ENCODE measurements around the gene TAX1BP3. TPM values are rescaled to one million over a fixed set of nuclear protein-coding genes. Genes with fewer than 3 reads are reported as not detected.
A peak's percentile ranks its signal among the peaks of the same experiment; 100 is the strongest.

The TAX1BP3 gene
- total RNA-seq, 1 experiment from 2014 or later, result 147 TPM

- POLR2A ChIA-PET (ENCODE audit: unreplicated experiment), result interaction anchor here (0.6 kb wide), 2 partner anchors 15 to 271 kb away, joined by 3 read pairs; no protein-coding TSS in a partner anchor
- Histone ChIP-seq H4K20me1 (ENCODE audit: insufficient read depth) (no peaks in the 10 kb centered on the region), H3K27ac (no peak overlapping the region)
Measured at GRCh38 chr17:3695129-3695722, 26.8 kb upstream of the TAX1BP3 start.

GRCh38 chr17:3693829-3694231 is 25.5 kb upstream of the TAX1BP3 start:
- H3K27ac ChIP-seq, result no peak overlapping the region
- H3K36me3 ChIP-seq (ENCODE audit: low read depth), result no peaks in the 10 kb centered on the region
- H3K4me3 ChIP-seq, result 0 out of 2 replicates have a peak overlapping the region, but pooled peaks have one; percentile 71
- H3K27me3 ChIP-seq (ENCODE audit: insufficient read depth, low read depth), result no peaks in the 10 kb centered on the region
- H3K4me2 ChIP-seq, result no peak overlapping the region
- DNase-seq, result no peak
- H4K20me1 ChIP-seq (ENCODE audit: insufficient read depth), result no peaks in the 10 kb centered on the region
- no peaks in the 10 kb centered on the region for H3K9me2 ChIP-seq (ENCODE audit: insufficient read depth)
- peaks cover 12% of the 10 kb centered on the region for H3K4me1 ChIP-seq (replicated peaks; ENCODE audit: insufficient read depth)
- H3F3A ChIP-seq (ENCODE audit: insufficient read depth, low read depth), result peaks cover 10% of the 10 kb centered on the region; the same call in 1 of the 2 replicates
- no peak for TF ChIP-seq CTCF (conservative IDR thresholded peaks at IDR 0.05)
- TF ChIP-seq EZH2 (IDR thresholded peaks at IDR 0.05; ENCODE audit: low read depth), result no peak
- intact Hi-C loops (cut with micrococcal nuclease; ENCODE audit: unreplicated experiment), result no loop called here
- ChIA-PET CTCF (interaction anchor here (0.7 to 1.2 kb wide), 2 partner anchors 11 to 309 kb away, joined by 3 to 4 read pairs; no protein-coding TSS in a partner anchor), POLR2A (ENCODE audit: unreplicated experiment) (no interaction called here)
- BruUV-seq (replicated peaks), result no TSS peak
- H3K9me3 ChIP-seq (ENCODE audit: insufficient read depth, low read depth), result no peaks in the 10 kb centered on the region
- H3K79me2 ChIP-seq (ENCODE audit: low read depth), result peaks cover 35% of the 10 kb centered on the region
- H2AFZ ChIP-seq, result no peak overlapping the region

More at GRCh38 chr17:3695129-3695722, 26.8 kb upstream of the TAX1BP3 start:
- H3K9me2 ChIP-seq (ENCODE audit: insufficient read depth), result no peaks in the 10 kb centered on the region
- peaks cover 10% of the 10 kb centered on the region; the same call in 1 of the 2 replicates for H3F3A ChIP-seq (ENCODE audit: insufficient read depth, low read depth)
- peak overlapping the region; percentile 71 for H3K4me3 ChIP-seq
- H3K4me2 ChIP-seq, result peak overlapping the region; percentile 83
- BruUV-seq (replicated peaks), result no TSS peak
- no peaks in the 10 kb centered on the region for H3K36me3 ChIP-seq (ENCODE audit: low read depth)
- no peak for TF ChIP-seq CTCF (conservative IDR thresholded peaks at IDR 0.05)
- no peak for TF ChIP-seq EZH2 (IDR thresholded peaks at IDR 0.05; ENCODE audit: low read depth)
- H3K9me3 ChIP-seq (ENCODE audit: insufficient read depth, low read depth), result no peaks in the 10 kb centered on the region
- H3K4me1 ChIP-seq (replicated peaks; ENCODE audit: insufficient read depth), result peaks cover 12% of the 10 kb centered on the region
- peak in 1 of 2 experiments; percentile 34 for DNase-seq
- peaks cover 35% of the 10 kb centered on the region for H3K79me2 ChIP-seq (ENCODE audit: low read depth)
- H3K27me3 ChIP-seq (ENCODE audit: insufficient read depth, low read depth), result no peaks in the 10 kb centered on the region
- intact Hi-C loops (cut with micrococcal nuclease; ENCODE audit: unreplicated experiment), result no loop called here
- H2AFZ ChIP-seq, result peak overlapping the region; percentile 98
- CTCF ChIA-PET, result interaction anchor here (0.6 to 1.0 kb wide), 3 partner anchors 60 to 557 kb away, joined by 3 to 6 read pairs (median 5); partner anchors contain the start of gene P2RX1

- no peaks in the 10 kb centered on the region; the same call in 1 of the 2 replicates for H4K20me1 ChIP-seq (ENCODE audit: insufficient read depth)
- H3K27ac ChIP-seq, result no peak overlapping the region
- peaks cover 10% of the 10 kb centered on the region; the same call in 1 of the 2 replicates for H3F3A ChIP-seq (ENCODE audit: insufficient read depth, low read depth)
- H3K79me2 ChIP-seq (ENCODE audit: low read depth), result peaks cover 35% of the 10 kb centered on the region
- ChIA-PET POLR2A (ENCODE audit: unreplicated experiment) (no interaction called here), CTCF (interaction anchor here (0.5 to 1.2 kb wide), 2 partner anchors 10 to 701 kb away, joined by 3 to 5 read pairs; no protein-coding TSS in a partner anchor)
- no peaks in the 10 kb centered on the region for H3K27me3 ChIP-seq (ENCODE audit: insufficient read depth, low read depth)
- no peaks in the 10 kb centered on the region for H3K36me3 ChIP-seq (ENCODE audit: low read depth)
- no peaks in the 10 kb centered on the region for H3K9me2 ChIP-seq (ENCODE audit: insufficient read depth)
- TF ChIP-seq EZH2 (IDR thresholded peaks at IDR 0.05; ENCODE audit: low read depth) (no peak), CTCF (conservative IDR thresholded peaks at IDR 0.05) (no peak)
- H2AFZ ChIP-seq, result no peak overlapping the region
- H3K4me1 ChIP-seq (replicated peaks; ENCODE audit: insufficient read depth), result peaks cover 12% of the 10 kb centered on the region
- BruUV-seq (replicated peaks), result no TSS peak
- H3K4me2 ChIP-seq, result no peak overlapping the region
- no peaks in the 10 kb centered on the region for H3K9me3 ChIP-seq (ENCODE audit: insufficient read depth, low read depth)
- intact Hi-C loops (cut with micrococcal nuclease; ENCODE audit: unreplicated experiment), result no loop called here
- DNase-seq, result no peak
- H3K4me3 ChIP-seq, result no peak overlapping the region
Measured at GRCh38 chr17:3693141-3693540, 24.8 kb upstream of the TAX1BP3 start.

All from PC-9 (cell line).